SK-N-SH (cell line): ENCODE results near the gene GRIK3. TPM values are rescaled to one million over a fixed set of nuclear protein-coding genes. Genes with fewer than 3 reads are reported as not detected.

Experiments
- CTCF ChIA-PET: fragments of 300-600, 350-600 bp; formaldehyde crosslinking; extraction: SDS; loops from one replicate; lab custom pipeline; 2021; lab: Yijun Ruan, JAX
- POLR2A ChIA-PET: fragments of 350-600 bp; sonication (Branson Sonifier 250); formaldehyde crosslinking; extraction: SDS; loops from one replicate; lab custom pipeline; 2020; ENCODE audit warnings: antibody characterized with exemption, inconsistent platforms; lab: Yijun Ruan, JAX
- DNase-seq: peaks from one replicate; pipeline ENCODE4 v3.0.0; 2012
- H2AFZ ChIP-seq: fragments of 200-600 bp; sonication (generic); 2 replicates; pipeline ENCODE4 v1.8.1; 2016; ENCODE audit warnings: antibody characterized with exemption, mild to moderate bottlenecking, low read depth
- H3F3A ChIP-seq: fragments of 200-600 bp; sonication (generic); replicated peaks from 2 replicates; pipeline ENCODE3; 2016; ENCODE audit warnings: antibody characterized with exemption, mild to moderate bottlenecking; ENCODE audit not compliant: insufficient read depth
- H3K27ac ChIP-seq, 2 experiments: fragments of 200-500 bp in 1 of 2; fragments of 200-600 bp in 1 of 2; sonication (Bioruptor generic) in 1 of 2; sonication (generic), shearing (Covaris generic) in 1 of 2; 2 replicates each; pipeline versions ENCODE4 v1.5.1 to v1.6.1; 2014 to 2016; ENCODE audit warnings: low read depth in 2 of 2, inconsistent platforms in 1 of 2, low read length in 1 of 2, mild to moderate bottlenecking in 1 of 2, mixed read lengths in 1 of 2
- H3K27me3 ChIP-seq: fragments of 200-600 bp; sonication (generic), shearing (Covaris generic); 2 replicates; pipeline ENCODE4 v1.6.1; 2016; ENCODE audit warnings: mixed run types; ENCODE audit not compliant: insufficient read depth
- H3K36me3 ChIP-seq, 2 experiments: fragments of 200-500 bp in 1 of 2; fragments of 200-600 bp in 1 of 2; sonication (Bioruptor generic) in 1 of 2; sonication (generic) in 1 of 2; replicated peaks in 1 of 2; 2 replicates each; pipeline versions ENCODE3 to v1.5.1; 2014 to 2016; ENCODE audit warnings: low read length in 1 of 2, mild to moderate bottlenecking in 1 of 2; ENCODE audit not compliant: insufficient read depth in 2 of 2, control insufficient read depth in 1 of 2
- H3K4me1 ChIP-seq, 2 experiments: fragments of 200-500 bp in 1 of 2; fragments of 200-600 bp in 1 of 2; sonication (Bioruptor generic) in 1 of 2; sonication (generic), shearing (Covaris generic) in 1 of 2; 2 replicates each; pipeline versions ENCODE4 v1.5.1 to v1.6.1; 2014 to 2016; ENCODE audit warnings: low read depth in 1 of 2, low read length in 1 of 2, mixed run types in 1 of 2; ENCODE audit not compliant: insufficient read depth in 2 of 2, control insufficient read depth in 1 of 2
- H3K4me2 ChIP-seq: fragments of 200-600 bp; sonication (generic), shearing (Covaris generic); 2 replicates; pipeline ENCODE4 v1.6.1; 2017; ENCODE audit warnings: mixed run types
- H3K4me3 ChIP-seq, 2 experiments: fragments of 200-500 bp in 1 of 2; fragments of 200-600 bp in 1 of 2; sonication (Bioruptor generic) in 1 of 2; sonication (generic), shearing (Covaris generic) in 1 of 2; 2 replicates each; pipeline versions ENCODE4 v1.5.1 to v1.8.1; 2014 to 2016; ENCODE audit warnings: low read depth in 2 of 2, inconsistent platforms in 1 of 2, low read length in 1 of 2, mild to moderate bottlenecking in 1 of 2, mixed read lengths in 1 of 2, moderate library complexity in 1 of 2
- H3K79me2 ChIP-seq: fragments of 200-600 bp; sonication (generic); 2 replicates; pipeline ENCODE4 v1.8.1; 2017; ENCODE audit warnings: mild to moderate bottlenecking; ENCODE audit not compliant: insufficient read depth
- H3K9ac ChIP-seq: fragments of 200-600 bp; sonication (generic); 2 replicates; pipeline ENCODE4 v1.6.1; 2017; ENCODE audit warnings: mixed run types
- H3K9me2 ChIP-seq: fragments of 200-600 bp; sonication (generic); 2 replicates; pipeline ENCODE4 v1.6.1; 2017; ENCODE audit warnings: mixed run types
- H3K9me3 ChIP-seq: fragments of 200-600 bp; sonication (generic); 2 replicates; pipeline ENCODE4 v1.6.1; 2017; ENCODE audit warnings: mixed run types, mild to moderate bottlenecking, moderate library complexity
- H4K20me1 ChIP-seq: fragments of 200-600 bp; sonication (generic); 2 replicates; pipeline ENCODE4 v1.6.1; 2017; ENCODE audit warnings: mild to moderate bottlenecking, mixed run types; ENCODE audit not compliant: insufficient read depth
- FOXJ3 ChIP-seq: sonication (generic); formaldehyde crosslinking; IDR thresholded peaks from 2 replicates; pipeline ENCODE4 v1.5.1; 2020; ENCODE audit warnings: mild to moderate bottlenecking, missing genetic modification reagents
- GABPA ChIP-seq: IDR thresholded peaks from 2 replicates; pipeline ENCODE4 v1.4.0; 2012; ENCODE audit warnings: low read depth, mild to moderate bottlenecking
- IRF3 ChIP-seq: fragments of 150-350 bp; IDR thresholded peaks from 2 replicates; pipeline ENCODE4 v1.6.1; 2016; ENCODE audit warnings: mild to moderate bottlenecking, low read depth, low read length
- JUND ChIP-seq: IDR thresholded peaks from 2 replicates; pipeline ENCODE4 v1.4.0; 2012
- MXI1 ChIP-seq: IDR thresholded peaks from 2 replicates; pipeline ENCODE4 v1.6.1; 2012; ENCODE audit warnings: mild to moderate bottlenecking, low read depth, low read length, improper control_type of control experiment
- PBX3 ChIP-seq: IDR thresholded peaks from 2 replicates; pipeline ENCODE4; 2012
- RCOR1 ChIP-seq: fragments of 150-350 bp; IDR thresholded peaks from 2 replicates; pipeline ENCODE4 v1.6.1; 2017; ENCODE audit warnings: antibody characterized with exemption, low read length
- REST ChIP-seq: IDR thresholded peaks from 2 replicates; pipeline ENCODE4 v1.6.1; 2012; ENCODE audit warnings: mild to moderate bottlenecking, low read depth, low read length, moderate library complexity
- RFX5 ChIP-seq: IDR thresholded peaks from 2 replicates; pipeline ENCODE4 v1.6.1; 2012; ENCODE audit warnings: mild to moderate bottlenecking, improper control_type of control experiment, low read length
- SIN3A ChIP-seq: IDR thresholded peaks from 2 replicates; pipeline ENCODE4 v1.6.1; 2012; ENCODE audit warnings: low read depth, mild to moderate bottlenecking, low read length, moderate library complexity, borderline replicate concordance
- TAF1 ChIP-seq: IDR thresholded peaks from 2 replicates; pipeline ENCODE4 v1.6.1; 2012; ENCODE audit warnings: low read depth, mild to moderate bottlenecking, low read length, moderate library complexity, borderline replicate concordance
- TCF12 ChIP-seq: IDR thresholded peaks from 2 replicates; pipeline ENCODE4 v1.4.0; 2012
- ZBTB33 ChIP-seq: IDR thresholded peaks from 2 replicates; pipeline ENCODE4 v1.4.0; 2012; ENCODE audit warnings: low read depth, borderline replicate concordance
- WGBS: methylation state at CpG from one replicate; pipeline ENCODE4 v1.1.6; 2017; ENCODE audit warnings: low lambda C conversion rate; 5-methylcytosine and 5-hydroxymethylcytosine counted together
- polyA plus RNA-seq, 3 experiments: library from polyadenylated mRNA; depleted of rRNA; stranded (reverse); fragments of >200 nt; gene quantifications; 2 replicates each; pipeline ENCODE4 v1.2.3, GENCODE V29; 2012

Gene GRIK3
- polyA plus RNA-seq, 1 of the 3 experiments (the other 2 are of a cell fraction): not detected

GRCh38 chr1:36784147-36784859, 250.0 kb downstream of the GRIK3 start:
- Histone ChIP-seq H3K9ac (no peak overlapping the region), H3F3A (no peaks in the 10 kb centered on the region), H2AFZ (no peak overlapping the region), H3K36me3 (no peaks in the 10 kb centered on the region), H3K79me2 (no peaks in the 10 kb centered on the region), H3K9me2 (no peaks in the 10 kb centered on the region), H3K27ac (no peak overlapping the region), H4K20me1 (no peaks in the 10 kb centered on the region), H3K27me3 (no peaks in the 10 kb centered on the region), H3K4me1 (peaks cover 0 to 30% of the 10 kb centered on the region in 2 experiments; a peak in 2 of 4 replicates), H3K9me3 (no peaks in the 10 kb centered on the region), H3K4me2 (no peak overlapping the region), H3K4me3 (no peak overlapping the region)
- CTCF ChIA-PET: interaction anchor here (1.0 kb wide), 1 partner anchor 78 kb away, joined by 3 read pairs; no protein-coding TSS in a partner anchor
- TF ChIP-seq RFX5 (no peak), ZBTB33 (no peak), PBX3 (no peak), JUND (no peak), SIN3A (no peak), MXI1 (no peak), TCF12 (no peak), FOXJ3 (CRISPR knock-in tag) (no peak), REST (no peak), GABPA (no peak), IRF3 (no peak), TAF1 (no peak), RCOR1 (no peak)
- POLR2A ChIA-PET: no interaction called here
- 33% methylated on average over 9 of the region's 9 CpGs for WGBS
- DNase-seq: peak; percentile 63
